Posterior vena cava (tissue), 2 donors: Measurements from ENCODE around the gene HEPN1. TPM values are rescaled to one million over a fixed set of nuclear protein-coding genes. Genes with fewer than 3 reads are reported as not detected.
A peak's percentile ranks its signal among the peaks of the same experiment; 100 is the strongest.

Experiments
- DNase-seq: peaks from one replicate; pipeline ENCODE4 v3.0.0-alpha.2; 2020; ENCODE audit warnings: low spot score
- intact Hi-C, 2 donors: fragments of 100-400 bp; cut with DNase I; formaldehyde crosslinking; loops; one replicate each; pipeline versions ENCODE4 v1.14.1 to v1.14.2; 2022 to 2023
- total RNA-seq, 2 donors: library from RNA; stranded (reverse); fragmentation: NEBNext Ultra II Directional; extraction: Animal tissue kit (Norgen Biotek cat#: 25700); gene quantifications; one replicate each; pipeline ENCODE4 v1.2.1, GENCODE V29; 2021
- donor health status: DM: yes; HTN: yes; CAD: no.
- donor health status: DM: yes; HTN: yes; CAD: no.

The HEPN1 gene
- total RNA-seq, 2 donors from 2014 or later, result 0.28 TPM; not detected in 1

DNA sequence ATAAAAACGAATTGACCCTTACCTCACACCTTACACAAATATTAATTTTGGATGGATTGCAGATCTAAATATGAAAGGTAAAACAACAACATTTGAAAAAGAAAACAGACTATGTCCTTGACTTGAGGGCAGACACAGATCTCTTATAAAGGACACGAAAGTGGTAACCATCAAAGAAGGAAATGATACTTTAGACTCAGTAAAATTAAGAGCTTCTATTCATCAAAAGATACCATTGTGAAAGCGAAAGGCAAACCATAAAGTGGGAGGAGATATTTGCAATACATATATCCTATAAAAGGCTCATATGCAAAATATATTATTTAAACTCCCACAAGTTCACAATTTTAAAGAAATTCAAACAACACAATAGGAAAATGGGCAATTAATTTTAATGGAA is 11.7 kb downstream of the HEPN1 start:
- no peak for DNase-seq
- intact Hi-C loops, result no loop called here

DNA sequence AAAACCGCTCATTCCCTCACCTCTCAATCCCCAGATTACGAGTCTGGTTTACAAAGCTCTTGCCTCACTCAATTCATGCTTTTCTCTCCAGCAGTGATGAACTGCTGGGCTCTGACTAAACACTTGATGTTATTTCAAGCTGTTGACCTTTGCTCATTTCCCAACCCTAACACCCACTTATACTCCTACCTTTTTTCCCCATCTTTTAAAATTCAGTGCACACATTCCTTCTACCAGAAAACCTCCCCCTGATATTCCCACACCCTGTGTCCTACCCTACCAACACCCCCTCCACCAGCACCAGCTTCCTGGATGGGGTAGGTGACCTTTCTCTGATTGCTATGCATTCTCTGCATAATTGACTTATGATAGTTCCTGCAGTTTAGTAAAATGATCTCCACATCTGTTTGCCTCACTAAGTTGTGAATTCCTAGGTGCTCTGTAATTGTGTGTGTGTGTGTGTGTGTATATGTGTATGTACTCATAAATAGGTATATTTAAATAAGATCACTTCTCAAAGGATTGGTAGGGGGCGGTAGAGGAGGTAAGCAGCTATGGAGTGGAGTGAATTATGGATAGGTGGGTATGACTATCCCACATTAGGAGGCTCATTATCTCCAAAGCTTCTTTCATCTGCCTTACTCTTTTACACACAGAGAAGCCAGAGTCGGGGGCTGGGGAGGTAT is 16.0 kb downstream of the HEPN1 start:
- intact Hi-C loops, result no loop called here
- no peak for DNase-seq

DNA sequence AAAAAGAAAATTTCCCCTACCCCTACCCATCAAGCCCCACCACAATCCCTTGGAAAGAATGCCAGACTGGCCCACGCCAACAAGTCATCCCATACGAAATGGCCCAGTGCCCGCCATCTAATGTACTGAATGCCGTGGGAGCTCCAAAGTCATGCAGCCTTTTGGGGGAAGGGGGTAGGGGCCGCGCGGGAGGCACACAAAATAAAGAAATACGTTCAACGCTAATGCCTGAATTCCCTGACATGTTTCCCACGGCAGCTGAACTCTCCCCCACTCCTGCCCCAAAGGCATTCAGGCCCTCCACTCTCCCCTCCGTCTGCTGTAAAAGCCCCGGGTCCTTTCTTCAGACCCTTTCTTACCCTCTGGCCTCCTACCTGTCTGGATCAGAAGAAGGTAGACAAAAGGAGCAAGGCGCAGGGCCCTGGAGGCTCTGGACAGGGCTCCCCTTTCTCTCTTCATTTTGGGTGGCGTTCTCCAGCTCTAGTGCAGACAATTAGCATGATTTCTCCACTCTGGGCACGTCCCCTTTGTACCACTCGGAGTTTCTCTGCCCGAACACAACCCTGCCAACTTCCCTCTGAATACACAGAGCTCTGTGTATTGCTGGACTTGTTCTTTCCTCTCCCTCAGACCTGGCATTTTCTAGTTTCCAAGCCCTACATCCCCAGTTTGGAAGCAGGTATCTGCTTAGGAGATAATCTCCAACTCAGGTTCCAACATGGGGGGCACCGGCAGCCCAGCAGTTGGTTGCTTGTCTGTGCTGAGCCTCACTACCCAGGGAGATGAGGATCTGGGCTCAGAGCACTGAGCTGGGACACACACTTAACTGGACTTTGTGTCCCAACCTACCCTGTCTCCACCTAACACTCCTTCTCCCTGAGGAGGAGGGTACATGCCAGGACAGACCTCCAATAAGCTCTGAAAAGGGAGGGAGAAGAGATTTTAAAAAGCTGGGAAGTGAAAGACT is 16.8 kb downstream of the HEPN1 start, which contains the start of gene HEPACAM:
TSS of gene HEPACAM (minus strand) at position 500 of the 967 bp plus-strand sequence. CDS start at position 459, 41 bp downstream.
- intact Hi-C loops, result no loop called here
- no peak for DNase-seq

GRCh38 chr11:124937336-124937935 is 18.4 kb downstream of the HEPN1 start:
- intact Hi-C loops, result no loop called here
- no peak for DNase-seq

DNA sequence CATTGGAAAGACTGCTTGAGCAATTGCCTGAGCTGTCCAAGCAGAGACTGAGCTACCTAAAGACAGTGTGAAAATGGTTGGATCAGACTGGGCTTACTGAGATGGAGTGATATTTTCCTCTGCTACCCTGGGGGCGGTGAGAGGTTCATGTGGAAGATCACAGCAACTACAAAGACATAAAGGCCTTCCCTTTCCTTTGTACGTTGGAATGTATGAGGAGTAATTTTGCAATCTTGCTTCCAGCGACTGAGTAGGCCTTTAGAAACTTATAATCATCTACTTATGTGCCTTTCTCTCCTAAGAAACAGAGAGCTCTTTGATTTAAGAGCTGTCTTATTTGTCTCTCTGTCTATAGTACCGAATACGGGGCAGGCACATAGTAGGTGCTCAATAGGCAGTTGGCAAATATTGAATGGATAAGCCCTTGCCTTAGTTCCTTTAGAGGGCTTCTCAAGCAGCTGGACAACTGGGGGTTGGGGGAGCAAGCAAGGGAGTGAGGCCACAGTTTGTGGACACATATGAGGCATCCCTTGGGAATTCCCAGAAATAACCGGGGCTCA is 19.2 kb downstream of the HEPN1 start:
- DNase-seq, result no peak
- intact Hi-C loops, result no loop called here

- DNase-seq, result no peak
- intact Hi-C loops, result no loop called here
These were observed 19.9 kb downstream of the HEPN1 start for GRCh38 chr11:124938970-124939369.

DNA sequence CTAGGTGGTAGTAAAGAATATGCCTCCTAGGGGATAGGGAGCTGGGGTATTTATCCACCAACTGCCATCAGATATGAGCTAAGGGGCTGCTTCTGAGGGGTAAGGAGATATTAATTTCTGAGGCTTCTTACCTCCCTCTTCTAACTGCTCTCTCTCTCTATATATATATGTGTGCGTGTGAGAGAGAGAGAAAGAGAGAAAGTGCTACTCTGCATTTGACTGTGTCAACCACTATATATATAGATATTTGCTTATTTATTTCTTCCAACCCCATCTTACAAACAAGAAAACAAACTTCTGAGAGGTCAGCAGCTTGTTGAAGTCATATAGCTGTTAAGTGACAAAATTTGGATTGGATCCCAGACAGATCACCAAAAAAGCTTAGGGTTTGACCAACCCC is 22.7 kb downstream of the HEPN1 start:
- intact Hi-C loops, result no loop called here
- DNase-seq, result no peak

DNA sequence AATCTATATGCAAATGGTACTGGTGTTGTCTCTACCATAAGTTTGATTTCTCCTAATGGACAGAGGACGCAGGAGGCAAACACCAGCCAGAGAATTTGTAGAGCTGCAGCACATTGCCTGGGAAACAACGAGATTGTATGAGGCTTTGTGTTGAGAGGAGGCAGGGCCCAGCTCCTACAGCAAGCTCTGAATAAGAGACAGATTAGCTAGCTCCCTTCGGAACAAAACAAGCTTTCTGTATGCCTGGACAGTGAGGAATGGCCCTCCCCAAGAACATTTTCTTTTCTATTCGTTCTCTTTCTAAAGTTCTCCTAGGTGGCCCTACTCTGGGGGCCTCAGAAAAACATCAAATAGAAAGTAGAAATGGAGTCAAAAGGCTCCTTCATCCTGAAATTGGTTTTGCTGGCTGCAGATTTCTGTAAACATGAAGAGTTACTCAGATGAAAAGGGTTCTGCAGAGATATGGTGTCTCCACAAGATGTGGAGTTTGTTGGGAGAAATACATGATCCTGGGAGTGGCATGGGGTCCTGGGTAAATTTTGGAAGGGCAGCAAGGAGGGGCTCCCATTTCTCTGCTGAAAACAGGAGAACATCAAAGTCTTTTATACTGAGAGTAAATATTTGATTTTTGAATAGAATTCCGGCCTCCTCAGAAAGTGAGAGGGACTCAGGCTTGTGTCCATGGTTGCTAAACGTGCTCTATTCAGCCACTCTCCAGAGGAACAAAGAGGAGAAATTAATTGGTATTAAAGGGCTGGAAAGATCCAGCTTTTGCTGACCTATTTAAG is 23.6 kb downstream of the HEPN1 start:
- no peak for DNase-seq
- intact Hi-C loops, result no loop called here

DNA sequence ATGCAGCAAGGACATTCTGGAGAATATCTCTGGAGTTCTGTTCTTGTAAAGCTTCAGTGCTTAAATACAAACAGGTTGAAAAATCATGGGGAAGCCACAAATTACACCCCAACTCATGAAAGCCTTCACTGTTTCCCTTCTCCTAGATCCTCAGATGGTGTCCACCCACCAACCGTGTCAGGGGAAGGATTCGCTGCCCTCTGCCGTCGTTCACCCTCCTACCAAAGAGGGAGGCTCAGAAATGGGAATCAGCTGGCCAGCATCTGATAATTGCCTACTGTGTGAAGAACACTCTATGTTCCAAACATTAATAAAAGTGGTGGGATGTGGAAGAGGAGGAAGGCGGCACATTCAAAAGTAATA is 24.2 kb downstream of the HEPN1 start:
- intact Hi-C loops, result no loop called here
- no peak for DNase-seq

DNA sequence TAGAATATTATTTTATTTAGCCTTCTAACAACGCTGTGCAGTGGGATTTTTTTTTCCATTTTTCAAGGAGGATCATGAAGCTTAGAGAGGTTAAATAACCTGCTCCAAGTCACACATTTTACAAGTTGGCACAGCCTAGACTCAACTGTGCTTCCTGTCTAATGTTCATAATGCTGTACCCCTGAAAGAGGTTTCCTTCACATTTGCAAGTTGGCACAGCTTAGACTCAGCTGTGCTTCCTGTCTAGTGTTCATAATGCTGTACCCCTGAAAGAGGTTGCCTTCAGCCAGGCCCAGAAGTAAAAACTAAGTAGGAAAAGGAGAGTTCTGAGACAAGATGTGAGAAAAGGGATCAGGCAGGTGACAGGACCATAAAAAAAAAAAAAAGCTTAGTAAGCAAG is 24.7 kb downstream of the HEPN1 start:
- DNase-seq, result no peak
- intact Hi-C loops, result no loop called here

- intact Hi-C loops, result no loop called here
- DNase-seq, result no peak
These were observed 25.5 kb downstream of the HEPN1 start for GRCh38 chr11:124944565-124944964.

- DNase-seq, result no peak
- intact Hi-C loops, result no loop called here
These were observed 26.8 kb downstream of the HEPN1 start for GRCh38 chr11:124945826-124946225.

DNA sequence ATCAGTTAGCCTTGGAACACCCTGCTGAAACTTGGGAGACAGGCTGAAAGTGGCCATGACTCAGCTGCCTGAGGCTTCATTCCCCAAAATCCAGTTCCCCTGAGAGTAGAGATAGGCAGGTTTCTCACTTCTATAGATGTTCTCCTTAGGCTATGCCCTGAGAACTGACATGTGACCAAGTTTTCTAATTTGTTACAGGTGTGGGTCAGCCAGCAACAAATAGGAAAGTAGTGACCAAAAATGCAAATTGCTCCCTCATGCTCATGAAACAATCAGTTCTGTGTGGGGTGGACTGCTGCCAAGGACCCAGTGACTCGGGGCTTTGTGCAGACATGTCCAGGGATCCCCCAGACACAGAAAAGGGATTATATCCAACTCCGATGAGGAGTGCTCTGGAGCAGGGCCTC is 27.7 kb downstream of the HEPN1 start:
- intact Hi-C loops, result no loop called here
- DNase-seq, result no peak

GRCh38 chr11:124950601-124951330 is 31.7 kb downstream of the HEPN1 start:
- DNase-seq, result no peak
- intact Hi-C loops, result loop anchor here (5.0 to 10.0 kb wide), 2 partner anchors 397 to 454 kb away; no protein-coding TSS in a partner anchor

GRCh38 chr11:124951341-124951740 is 32.3 kb downstream of the HEPN1 start:
- intact Hi-C loops, result loop anchor here (5.0 to 10.0 kb wide), 2 partner anchors 396 to 453 kb away; no protein-coding TSS in a partner anchor
- no peak for DNase-seq

DNA sequence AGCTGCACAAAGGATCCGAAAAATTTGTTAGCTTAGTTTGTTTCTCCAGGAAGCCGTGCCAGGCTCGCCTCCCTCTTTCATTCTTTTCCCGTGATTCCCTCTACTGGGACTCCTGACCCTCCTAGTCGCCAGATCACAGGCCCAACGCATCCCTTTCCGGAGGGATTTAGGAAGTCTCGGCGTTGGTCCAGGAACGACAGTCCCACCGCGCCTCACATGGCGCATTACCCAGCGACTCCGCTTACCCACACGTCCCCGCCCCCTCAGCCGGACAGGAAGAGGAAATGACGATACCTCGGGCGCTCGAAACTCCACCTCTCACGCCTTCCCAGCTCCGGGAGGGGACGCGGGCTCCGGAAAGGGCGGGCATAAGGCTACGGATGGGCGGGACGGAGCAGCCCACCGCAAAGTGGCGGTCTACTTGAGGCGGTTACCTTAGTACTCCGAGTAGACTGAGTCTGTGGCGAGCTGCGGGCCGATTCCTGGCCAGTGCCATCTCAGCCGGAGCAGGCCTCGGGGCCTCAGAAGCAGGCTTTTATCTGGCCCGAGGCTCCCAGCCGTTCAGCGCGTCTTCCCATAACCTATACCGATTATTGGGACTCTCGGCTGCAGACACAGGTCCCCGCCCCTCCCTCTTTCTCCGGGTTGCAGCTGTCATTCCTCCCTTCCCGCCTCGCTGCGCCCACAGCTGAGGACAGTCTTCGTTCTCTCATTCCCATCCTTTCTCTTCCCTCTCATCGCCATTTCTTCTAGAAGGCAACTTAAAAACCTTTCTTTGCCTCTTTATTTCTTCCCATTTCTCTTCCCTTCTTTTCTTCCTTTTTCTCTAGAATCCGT is 34.9 kb downstream of the HEPN1 start, which contains the start of gene CCDC15:
TSS of gene CCDC15 (plus strand) at position 450 of the 837 bp plus-strand sequence. CDS start 531 bp downstream, outside the sequence.
- intact Hi-C loops, result loop anchor here (5.0 to 10.0 kb wide), 2 partner anchors 393 to 451 kb away; no protein-coding TSS in a partner anchor
- peak; percentile 99 for DNase-seq

DNA sequence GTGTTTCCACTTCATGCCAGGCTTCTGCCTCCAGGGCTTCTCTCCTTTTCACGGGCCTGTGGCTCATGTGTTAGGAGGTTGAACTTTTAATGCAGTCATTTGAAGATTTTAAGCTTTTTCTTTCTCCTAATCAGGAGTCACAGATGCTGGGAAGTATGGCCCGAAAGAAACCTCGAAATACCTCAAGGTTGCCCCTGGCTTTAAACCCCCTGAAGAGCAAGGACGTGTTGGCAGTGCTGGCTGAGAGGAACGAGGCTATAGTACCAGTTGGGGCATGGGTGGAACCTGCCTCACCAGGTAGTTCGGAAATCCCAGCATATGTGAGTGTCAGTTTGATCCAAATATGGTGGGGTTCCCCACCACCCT is 35.5 kb downstream of the HEPN1 start:
- DNase-seq, result no peak
- intact Hi-C loops, result loop anchor here (5.0 to 10.0 kb wide), 2 partner anchors 393 to 450 kb away; no protein-coding TSS in a partner anchor
